Right lobe of liver (tissue), 6 donors: ENCODE measurements around the gene IDUA. TPM values are rescaled to one million over a fixed set of nuclear protein-coding genes. Genes with fewer than 3 reads are reported as not detected.

Experiments
- ATAC-seq, 4 donors: fragments of 200-7000 bp; cut with Tn5 transposase; one replicate each; pipeline ENCODE4 v1.9.1; 2020; ENCODE audit warnings: mild to moderate bottlenecking in 4 of 4, moderate library complexity in 4 of 4
- DNase-seq, 3 donors: peaks; one replicate each; pipeline ENCODE4 v3.0.0-alpha.2; 2020
- H3K27ac ChIP-seq, 3 donors: fragments of 200-600 bp; one replicate each; pipeline ENCODE4 v1.8.0; 2022
- H3K27me3 ChIP-seq, 2 donors: fragments of 200-600 bp; one replicate each; pipeline ENCODE4 v1.8.0; 2022
- H3K36me3 ChIP-seq, 4 donors: fragments of 200-600 bp; sonication (generic) in 1 of 4; one replicate each; pipeline versions ENCODE4 v1.5.1 to v1.8.0; 2017 to 2022; ENCODE audit warnings: control low read depth in 1 of 4
- H3K4me1 ChIP-seq, 4 donors: fragments of 200-600 bp; sonication (generic) in 1 of 4; one replicate each; pipeline versions ENCODE4 v1.5.1 to v1.8.0; 2017 to 2022; ENCODE audit warnings: control low read depth in 1 of 4
- H3K4me3 ChIP-seq, 3 donors: fragments of 200-600 bp; one replicate each; pipeline ENCODE4 v1.8.0; 2022
- H3K9me3 ChIP-seq, 4 donors: fragments of 200-600 bp; sonication (generic) in 1 of 4; one replicate each; pipeline versions ENCODE4 v1.5.1 to v1.8.0; 2017 to 2022; ENCODE audit warnings: control low read depth in 1 of 4
- POLR2A ChIP-seq: fragments of 450-650 bp; IDR thresholded peaks from one replicate; pipeline ENCODE4 v1.6.1; 2017; ENCODE audit warnings: antibody characterized with exemption, mild to moderate bottlenecking
- WGBS: methylation state at CpG from one replicate; pipeline ENCODE4 v1.1.6; 2018; ENCODE audit warnings: low coverage, low lambda C conversion rate; ENCODE audit not compliant: insufficient coverage; ENCODE audit errors: missing lambda C conversion rate; 5-methylcytosine and 5-hydroxymethylcytosine counted together
- intact Hi-C, 2 donors: fragments of 100-400 bp; cut with DNase I; formaldehyde crosslinking; loops; one replicate each; pipeline versions ENCODE4 v1.11.2 to v1.14.1; 2022
- total RNA-seq, 6 experiments: library from RNA; depleted of rRNA in 2 of 6; stranded (reverse); fragments of >200 nt in 2 of 6; fragmentation: NEBNext Ultra II Directional in 3 of 6; extraction: Animal tissue kit (Norgen Biotek cat#: 25700) in 3 of 6; gene quantifications; one replicate each; pipeline versions ENCODE4 v1.1.0 to v1.2.4, GENCODE V29; 2016 to 2023
- TF ChIP-seq, protein P1 (sequence below), 4 donors: fragments of 200-600 bp in 3 of 4; fragments of 450-650 bp in 1 of 4; IDR thresholded peaks; one replicate each; pipeline versions ENCODE4 v1.5.1 to v1.8.0; 2016 to 2022; ENCODE audit warnings: antibody characterized with exemption in 4 of 4, mild to moderate bottlenecking in 2 of 4
- donor health status: DM: no; HTN: yes; CAD: no.
- donor health status: DM: no; HTN: no; CAD: no.
- donor health status: DM: no; HTN: no; CAD: no.
- donor health status: DM: no; HTN: yes; CAD: no.
- donor health status: DM: no; HTN: yes; CAD: no.

The IDUA gene
- total RNA-seq, 6 experiments from 2014 or later: 4.7 to 15.1 (median 11.0) TPM

DNA sequence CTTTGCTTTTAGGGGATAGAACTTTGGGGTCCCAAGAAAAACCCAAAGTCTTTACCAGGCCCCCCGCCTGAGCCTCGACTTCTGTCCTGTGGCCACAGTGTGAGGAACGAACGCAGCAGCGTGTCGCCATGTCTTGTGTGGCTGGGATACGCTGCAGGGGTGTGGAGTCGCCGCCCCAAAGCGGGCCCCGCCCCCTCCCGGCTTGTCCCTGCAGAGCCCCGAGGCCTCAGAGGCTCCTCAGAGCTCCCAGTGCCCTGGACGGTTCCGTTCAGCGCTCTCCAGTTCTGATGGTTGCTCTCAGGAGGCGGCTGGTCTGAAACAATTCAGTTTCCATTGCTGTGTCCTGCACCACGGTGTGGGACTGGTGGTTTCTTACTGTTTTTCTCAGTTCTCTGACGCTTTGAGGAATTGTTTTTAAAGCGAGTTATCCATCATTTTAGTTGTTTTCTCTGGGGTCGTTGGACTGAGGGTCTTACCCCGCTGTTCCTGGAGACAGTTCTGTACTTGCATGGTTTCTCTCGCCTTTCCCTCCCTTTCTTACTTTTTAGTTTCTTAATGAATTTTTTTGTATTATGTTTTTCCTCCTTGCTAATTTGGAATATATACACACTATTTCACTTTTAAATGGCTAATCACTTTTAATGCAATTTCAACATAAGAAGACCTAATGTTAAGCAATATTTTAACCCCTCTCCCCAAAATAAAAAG, 1.6 kb upstream of the IDUA start:
- 34% methylated on average over 11 of the region's 23 CpGs for WGBS

DNA sequence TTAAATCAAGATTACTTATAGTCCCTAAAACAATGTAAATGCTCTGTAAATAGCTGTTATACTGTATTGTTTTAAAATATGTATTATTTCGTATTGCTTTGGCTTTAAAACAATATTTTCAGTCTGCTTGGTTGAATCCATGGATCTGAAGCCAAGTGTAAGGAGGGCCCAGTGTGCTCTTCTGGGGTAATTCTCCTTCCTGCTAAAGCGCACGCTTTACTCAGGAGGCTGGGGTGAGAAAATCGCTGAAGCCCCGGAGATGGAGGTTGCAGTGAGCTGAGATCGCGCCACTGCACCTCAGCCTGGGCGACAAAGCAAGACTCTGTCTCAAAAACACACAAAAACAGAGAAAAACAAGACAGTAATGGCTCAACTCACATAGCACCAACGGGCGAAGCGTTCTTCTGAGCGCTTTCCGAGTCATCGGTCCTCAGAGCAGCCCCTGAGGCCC, 391 bp upstream of the IDUA start:
- peak overlapping the region; percentile 16 to 81 (median 73) for H3K27ac ChIP-seq
- 1% methylated on average over 7 of the region's 14 CpGs for WGBS
- H3K9me3 ChIP-seq: no peaks in the 10 kb centered on the region
- H3K4me3 ChIP-seq: peak overlapping the region; percentile 58 to 80 (median 72)
- no peak for DNase-seq
- TF ChIP-seq, protein P1, sequence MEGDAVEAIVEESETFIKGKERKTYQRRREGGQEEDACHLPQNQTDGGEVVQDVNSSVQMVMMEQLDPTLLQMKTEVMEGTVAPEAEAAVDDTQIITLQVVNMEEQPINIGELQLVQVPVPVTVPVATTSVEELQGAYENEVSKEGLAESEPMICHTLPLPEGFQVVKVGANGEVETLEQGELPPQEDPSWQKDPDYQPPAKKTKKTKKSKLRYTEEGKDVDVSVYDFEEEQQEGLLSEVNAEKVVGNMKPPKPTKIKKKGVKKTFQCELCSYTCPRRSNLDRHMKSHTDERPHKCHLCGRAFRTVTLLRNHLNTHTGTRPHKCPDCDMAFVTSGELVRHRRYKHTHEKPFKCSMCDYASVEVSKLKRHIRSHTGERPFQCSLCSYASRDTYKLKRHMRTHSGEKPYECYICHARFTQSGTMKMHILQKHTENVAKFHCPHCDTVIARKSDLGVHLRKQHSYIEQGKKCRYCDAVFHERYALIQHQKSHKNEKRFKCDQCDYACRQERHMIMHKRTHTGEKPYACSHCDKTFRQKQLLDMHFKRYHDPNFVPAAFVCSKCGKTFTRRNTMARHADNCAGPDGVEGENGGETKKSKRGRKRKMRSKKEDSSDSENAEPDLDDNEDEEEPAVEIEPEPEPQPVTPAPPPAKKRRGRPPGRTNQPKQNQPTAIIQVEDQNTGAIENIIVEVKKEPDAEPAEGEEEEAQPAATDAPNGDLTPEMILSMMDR (IDR thresholded peaks at IDR 0.05): no peak
- no peak for TF ChIP-seq POLR2A
- H3K27me3 ChIP-seq: no peaks in the 10 kb centered on the region
- intact Hi-C loops: no loop called here
- H3K36me3 ChIP-seq: peaks cover 0 to 16% (median 4%) of the 10 kb centered on the region in 4 donors
- peaks cover 0 to 27% (median 11%) of the 10 kb centered on the region in 4 donors for H3K4me1 ChIP-seq
- peak in 3 of 4 donors; percentile 1 to 2 (median 1) for ATAC-seq

More for the DNA sequence above, 1.6 kb upstream of the IDUA start:
- intact Hi-C loops: no loop called here
- no peaks in the 10 kb centered on the region for H3K27me3 ChIP-seq
- TF ChIP-seq, protein P1 (IDR thresholded peaks at IDR 0.05): peak in 1 of 4 donors; percentile 7
- peak; percentile 50 for TF ChIP-seq POLR2A
- no peaks in the 10 kb centered on the region for H3K9me3 ChIP-seq
- peak overlapping the region in 2 of 3 donors; percentile 28 to 34 for H3K4me3 ChIP-seq
- peaks cover 0 to 5% (median 1%) of the 10 kb centered on the region in 4 donors for H3K36me3 ChIP-seq
- ATAC-seq (peak; percentile 68 to 82 (median 74)), DNase-seq (peak; percentile 87 to 91 (median 90))
- H3K27ac ChIP-seq: peak overlapping the region in 1 of 3 donors; percentile 15
- H3K4me1 ChIP-seq: peaks cover 0 to 23% (median 8%) of the 10 kb centered on the region in 4 donors

DNA sequence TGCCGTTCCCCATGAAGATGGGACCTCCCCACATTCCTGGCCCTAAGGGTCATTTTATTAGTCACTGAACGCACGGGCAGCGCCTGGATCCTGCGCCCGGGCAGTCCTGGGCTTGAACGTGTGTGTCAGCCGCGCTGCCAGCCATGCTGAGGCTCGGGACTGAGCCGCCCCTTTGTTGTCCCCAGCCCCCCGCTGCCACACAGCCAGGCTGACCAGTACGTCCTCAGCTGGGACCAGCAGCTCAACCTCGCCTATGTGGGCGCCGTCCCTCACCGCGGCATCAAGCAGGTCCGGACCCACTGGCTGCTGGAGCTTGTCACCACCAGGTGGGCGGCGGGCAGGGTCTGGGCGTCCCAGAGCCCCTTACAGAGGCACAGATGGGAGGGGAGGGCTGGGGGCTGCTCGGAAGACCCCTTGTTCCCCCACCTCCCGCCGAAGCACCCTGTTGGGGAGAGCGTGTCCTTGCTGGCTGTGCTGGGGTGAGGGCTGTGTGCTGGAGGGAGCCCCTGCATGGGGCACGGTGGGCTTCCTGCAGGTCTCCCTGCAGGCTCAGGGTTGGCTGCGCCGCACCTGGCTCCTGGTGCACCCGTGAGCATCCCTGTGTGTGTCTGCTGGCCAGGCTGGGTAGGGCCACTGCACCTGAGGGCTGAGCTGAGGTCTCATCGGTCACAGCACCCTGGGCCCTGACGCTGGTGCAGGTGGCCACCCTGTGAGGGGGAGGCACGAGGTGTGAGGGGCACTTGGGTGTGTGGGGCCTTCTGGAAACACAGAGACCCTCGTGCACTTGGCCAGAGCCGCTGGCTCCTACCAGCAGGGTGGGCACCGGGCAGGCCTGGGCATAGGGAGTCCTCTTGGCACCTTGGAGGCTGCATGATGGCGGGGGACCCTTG, 1.0 kb downstream of the IDUA start:
- ATAC-seq (no peak), DNase-seq (no peak)
- intact Hi-C loops: no loop called here

More for the DNA sequence above, 1.0 kb downstream of the IDUA start:
- H3K36me3 ChIP-seq: peaks cover 0 to 17% (median 4%) of the 10 kb centered on the region in 4 donors
- H3K27ac ChIP-seq: peak overlapping the region in 2 of 3 donors; percentile 2 to 81
- WGBS: 31% methylated on average over 17 of the region's 37 CpGs
- no peaks in the 10 kb centered on the region for H3K9me3 ChIP-seq
- H3K27me3 ChIP-seq: no peaks in the 10 kb centered on the region
- H3K4me3 ChIP-seq: peak overlapping the region; percentile 58 to 80 (median 72)
- H3K4me1 ChIP-seq: peaks cover 0 to 29% (median 13%) of the 10 kb centered on the region in 4 donors
- TF ChIP-seq, protein P1 (IDR thresholded peaks at IDR 0.05): no peak
- TF ChIP-seq POLR2A: no peak
